K562 (cell line): Measurements from ENCODE around the gene HDAC1. TPM values are rescaled to one million over a fixed set of nuclear protein-coding genes. Genes with fewer than 3 reads are reported as not detected.

Experiments
- BHLHE40 ChIP-seq: IDR thresholded peaks from 2 replicates; pipeline ENCODE4 v1.6.1; 2011; ENCODE audit warnings: low read length, improper control_type of control experiment
- HDAC8 ChIP-seq: fragments of 450-650 bp; IDR thresholded peaks from 2 replicates; pipeline ENCODE4 v1.6.1; 2016; ENCODE audit warnings: mild to moderate bottlenecking, missing genetic modification characterization, moderate library complexity, missing compliant biosample characterization
- HNRNPL ChIP-seq: fragments of 200-400 bp; formaldehyde crosslinking; IDR thresholded peaks from 2 replicates; pipeline ENCODE4 v1.6.1; 2017; ENCODE audit warnings: low read depth, mild to moderate bottlenecking, low read length
- KLF10 ChIP-seq: fragments of 250-450 bp; sonication (Bioruptor Pico); IDR thresholded peaks from 2 replicates; pipeline ENCODE4 v1.6.1; 2021; ENCODE audit warnings: matching md5 sums
- RBM17 ChIP-seq: fragments of 200-400 bp; formaldehyde crosslinking; IDR thresholded peaks from 2 replicates; pipeline ENCODE4 v1.6.1; 2017; ENCODE audit warnings: low read depth, mild to moderate bottlenecking, low read length, borderline replicate concordance
- SMAD4 ChIP-seq: fragments of 250-450 bp; sonication (Bioruptor Pico); conservative IDR thresholded peaks from 2 replicates; pipeline ENCODE4 v1.8.0; 2021; ENCODE audit warnings: inconsistent platforms, mild to moderate bottlenecking, moderate library complexity
- SRSF9 ChIP-seq: fragments of 200-400 bp; formaldehyde crosslinking; IDR thresholded peaks from 2 replicates; pipeline ENCODE4 v1.6.1; 2017; ENCODE audit warnings: low read depth, low read length, borderline replicate concordance
- TCFL5 ChIP-seq: fragments of 250-450 bp; sonication (Bioruptor Pico); conservative IDR thresholded peaks from 2 replicates; pipeline ENCODE4 v1.6.1; 2021; ENCODE audit warnings: mild to moderate bottlenecking, moderate library complexity, matching md5 sums
- TEAD1 ChIP-seq, 2 experiments: fragments of 450-650 bp in 1 of 2; sonication (generic) in 1 of 2; formaldehyde crosslinking; IDR thresholded peaks; 2 replicates each; pipeline versions ENCODE4 v1.4.0 to v1.8.0; 2020 to 2022; ENCODE audit warnings: mild to moderate bottlenecking in 2 of 2, missing genetic modification reagents in 1 of 2
- ZBTB7A ChIP-seq: IDR thresholded peaks from 2 replicates; pipeline ENCODE4 v1.6.1; 2011; ENCODE audit warnings: low read depth, mild to moderate bottlenecking, low read length, moderate library complexity, borderline replicate concordance; ENCODE audit not compliant: control insufficient read depth
- ZNF75A ChIP-seq: fragments of 450-650 bp; formaldehyde crosslinking; IDR thresholded peaks from 2 replicates; pipeline ENCODE4 v1.4.0; 2020; ENCODE audit warnings: mild to moderate bottlenecking
- polyA plus RNA-seq, 8 experiments: library from polyadenylated mRNA; depleted of rRNA in 4 of 8; stranded (reverse) in 5 of 8; unstranded in 3 of 8; fragments of >200 nt; fragmentation: Nextera tagmentation in 2 of 8; fragmentation: Illumina TruSeq in 1 of 8; extraction: Ambion mirVana in 2 of 8; extraction: Trizol in 1 of 8; gene quantifications; 2 replicates each; pipeline versions ENCODE4 v1.2.1 to v1.2.3, GENCODE V29; 2011 to 2014; ENCODE audit warnings: inconsistent platforms in 1 of 8, missing spikeins in 1 of 8
- total RNA-seq, 7 experiments: library from RNA; depleted of rRNA in 6 of 7; stranded (reverse); fragments of >200 nt in 6 of 7; fragmentation: Illumina TruSeq in 2 of 7; extraction: Trizol in 2 of 7; gene quantifications; 2 replicates each; pipeline versions ENCODE4 v1.2.1 to v1.2.3, GENCODE V29; 2011 to 2021; ENCODE audit warnings: low replicate concordance in 1 of 7
- TF ChIP-seq, protein P1 (sequence below): fragments of 450-650 bp; IDR thresholded peaks from 2 replicates; pipeline ENCODE4 v1.6.1; 2018; ENCODE audit not compliant: partially characterized antibody
- TF ChIP-seq, protein P2 (sequence below), 2 experiments: fragments of 450-650 bp in 1 of 2; sonication (generic) in 1 of 2; formaldehyde crosslinking in 1 of 2; IDR thresholded peaks in 1 of 2; conservative IDR thresholded peaks in 1 of 2; 2 replicates each; pipeline versions ENCODE4 v1.6.1 to v1.8.1; 2016 to 2023; ENCODE audit warnings: mild to moderate bottlenecking in 2 of 2, moderate library complexity in 2 of 2, inconsistent platforms in 1 of 2, missing genetic modification reagents in 1 of 2
- TF ChIP-seq, protein P3 (sequence below): fragments of 250-450 bp; sonication (Bioruptor Pico); IDR thresholded peaks from 2 replicates; pipeline ENCODE4 v1.8.0; 2022; ENCODE audit warnings: moderate library complexity, mild to moderate bottlenecking, inconsistent platforms
- TF ChIP-seq, protein P4 (sequence below): fragments of 450-650 bp; IDR thresholded peaks from 2 replicates; pipeline ENCODE4 v1.7.1; 2018; ENCODE audit warnings: mild to moderate bottlenecking, low read depth; ENCODE audit not compliant: partially characterized antibody
- TF ChIP-seq, protein P5 (sequence below): fragments of 450-650 bp; IDR thresholded peaks from 2 replicates; pipeline ENCODE4 v1.6.1; 2017; ENCODE audit warnings: antibody characterized with exemption

HDAC1 gene
- total and polyA plus RNA-seq, 9 of the 15 experiments (the other 6 are each of a cell fraction or from before 2014, with no cell fraction given): 169 to 384 (median 193) TPM

DNA sequence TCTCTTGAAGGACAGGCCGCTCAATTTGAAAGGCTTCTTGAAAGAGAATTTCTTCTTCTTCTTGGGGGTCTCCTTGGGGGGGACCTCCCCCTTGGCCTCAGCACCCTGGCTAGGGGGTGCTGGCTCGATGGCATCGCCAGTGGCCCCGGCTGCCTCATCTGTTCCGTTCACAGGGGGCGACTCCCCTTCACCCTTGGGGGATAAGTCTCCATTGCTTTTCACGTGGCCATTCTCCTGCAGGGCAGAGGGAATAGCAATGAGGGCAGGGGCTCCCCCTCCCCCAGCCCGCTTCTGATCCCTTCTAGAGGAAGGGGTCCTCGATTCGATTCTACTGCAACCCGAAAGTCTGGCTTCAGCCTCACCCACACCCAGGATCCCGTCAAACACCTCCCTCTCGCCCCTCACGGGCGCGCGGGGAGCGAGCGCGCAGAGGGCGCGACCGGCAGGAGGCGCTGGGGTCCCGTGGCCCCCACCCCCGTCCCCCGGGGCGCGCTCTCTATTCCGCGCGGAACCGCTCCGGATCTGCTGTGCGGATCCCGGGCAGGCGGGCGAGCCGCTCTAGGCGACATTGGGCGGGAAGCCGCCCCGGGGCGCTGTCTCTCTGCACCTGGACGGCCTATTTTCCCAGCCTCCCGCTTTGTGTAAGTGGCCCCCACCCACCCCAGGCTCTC lies 43.1 kb downstream of the HDAC1 start (continued):
- TF ChIP-seq, protein P1, sequence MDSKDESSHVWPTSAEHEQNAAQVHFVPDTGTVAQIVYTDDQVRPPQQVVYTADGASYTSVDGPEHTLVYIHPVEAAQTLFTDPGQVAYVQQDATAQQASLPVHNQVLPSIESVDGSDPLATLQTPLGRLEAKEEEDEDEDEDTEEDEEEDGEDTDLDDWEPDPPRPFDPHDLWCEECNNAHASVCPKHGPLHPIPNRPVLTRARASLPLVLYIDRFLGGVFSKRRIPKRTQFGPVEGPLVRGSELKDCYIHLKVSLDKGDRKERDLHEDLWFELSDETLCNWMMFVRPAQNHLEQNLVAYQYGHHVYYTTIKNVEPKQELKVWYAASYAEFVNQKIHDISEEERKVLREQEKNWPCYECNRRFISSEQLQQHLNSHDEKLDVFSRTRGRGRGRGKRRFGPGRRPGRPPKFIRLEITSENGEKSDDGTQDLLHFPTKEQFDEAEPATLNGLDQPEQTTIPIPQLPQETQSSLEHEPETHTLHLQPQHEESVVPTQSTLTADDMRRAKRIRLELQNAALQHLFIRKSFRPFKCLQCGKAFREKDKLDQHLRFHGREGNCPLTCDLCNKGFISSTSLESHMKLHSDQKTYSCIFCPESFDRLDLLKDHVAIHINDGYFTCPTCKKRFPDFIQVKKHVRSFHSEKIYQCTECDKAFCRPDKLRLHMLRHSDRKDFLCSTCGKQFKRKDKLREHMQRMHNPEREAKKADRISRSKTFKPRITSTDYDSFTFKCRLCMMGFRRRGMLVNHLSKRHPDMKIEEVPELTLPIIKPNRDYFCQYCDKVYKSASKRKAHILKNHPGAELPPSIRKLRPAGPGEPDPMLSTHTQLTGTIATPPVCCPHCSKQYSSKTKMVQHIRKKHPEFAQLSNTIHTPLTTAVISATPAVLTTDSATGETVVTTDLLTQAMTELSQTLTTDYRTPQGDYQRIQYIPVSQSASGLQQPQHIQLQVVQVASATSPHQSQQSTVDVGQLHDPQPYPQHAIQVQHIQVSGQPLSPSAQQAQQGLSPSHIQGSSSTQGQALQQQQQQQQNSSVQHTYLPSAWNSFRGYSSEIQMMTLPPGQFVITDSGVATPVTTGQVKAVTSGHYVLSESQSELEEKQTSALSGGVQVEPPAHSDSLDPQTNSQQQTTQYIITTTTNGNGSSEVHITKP: peak; percentile 24
- TF ChIP-seq ZBTB7A (peak; percentile 95), HDAC8 (tag) (no peak), ZNF75A (CRISPR knock-in tag) (no peak), TCFL5 (CRISPR knock-in tag) (no peak), HNRNPL (0 out of 2 replicates have a peak, but pooled peaks have one; percentile 19), SMAD4 (CRISPR knock-in tag) (peak; percentile 70; the same call in 1 of the 2 replicates), KLF10 (CRISPR knock-in tag) (no peak), RBM17 (no peak), BHLHE40 (peak; percentile 18; the same call in 1 of the 2 replicates), SRSF9 (no peak), TEAD1 (CRISPR knock-in tag; IDR thresholded peaks at IDR 0.05) (peak in 1 of 2 experiments; percentile 63; a peak in 1 of 4 replicates)
- TF ChIP-seq, protein P2, sequence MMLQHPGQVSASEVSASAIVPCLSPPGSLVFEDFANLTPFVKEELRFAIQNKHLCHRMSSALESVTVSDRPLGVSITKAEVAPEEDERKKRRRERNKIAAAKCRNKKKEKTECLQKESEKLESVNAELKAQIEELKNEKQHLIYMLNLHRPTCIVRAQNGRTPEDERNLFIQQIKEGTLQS (IDR thresholded peaks at IDR 0.05): no peak
- TF ChIP-seq, protein P2 (CRISPR knock-in tag; conservative IDR thresholded peaks at IDR 0.05): no peak
- TF ChIP-seq, protein P3, sequence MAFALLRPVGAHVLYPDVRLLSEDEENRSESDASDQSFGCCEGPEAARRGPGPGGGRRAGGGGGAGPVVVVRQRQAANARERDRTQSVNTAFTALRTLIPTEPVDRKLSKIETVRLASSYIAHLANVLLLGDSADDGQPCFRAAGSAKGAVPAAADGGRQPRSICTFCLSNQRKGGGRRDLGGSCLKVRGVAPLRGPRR: no peak
- TF ChIP-seq, protein P4, sequence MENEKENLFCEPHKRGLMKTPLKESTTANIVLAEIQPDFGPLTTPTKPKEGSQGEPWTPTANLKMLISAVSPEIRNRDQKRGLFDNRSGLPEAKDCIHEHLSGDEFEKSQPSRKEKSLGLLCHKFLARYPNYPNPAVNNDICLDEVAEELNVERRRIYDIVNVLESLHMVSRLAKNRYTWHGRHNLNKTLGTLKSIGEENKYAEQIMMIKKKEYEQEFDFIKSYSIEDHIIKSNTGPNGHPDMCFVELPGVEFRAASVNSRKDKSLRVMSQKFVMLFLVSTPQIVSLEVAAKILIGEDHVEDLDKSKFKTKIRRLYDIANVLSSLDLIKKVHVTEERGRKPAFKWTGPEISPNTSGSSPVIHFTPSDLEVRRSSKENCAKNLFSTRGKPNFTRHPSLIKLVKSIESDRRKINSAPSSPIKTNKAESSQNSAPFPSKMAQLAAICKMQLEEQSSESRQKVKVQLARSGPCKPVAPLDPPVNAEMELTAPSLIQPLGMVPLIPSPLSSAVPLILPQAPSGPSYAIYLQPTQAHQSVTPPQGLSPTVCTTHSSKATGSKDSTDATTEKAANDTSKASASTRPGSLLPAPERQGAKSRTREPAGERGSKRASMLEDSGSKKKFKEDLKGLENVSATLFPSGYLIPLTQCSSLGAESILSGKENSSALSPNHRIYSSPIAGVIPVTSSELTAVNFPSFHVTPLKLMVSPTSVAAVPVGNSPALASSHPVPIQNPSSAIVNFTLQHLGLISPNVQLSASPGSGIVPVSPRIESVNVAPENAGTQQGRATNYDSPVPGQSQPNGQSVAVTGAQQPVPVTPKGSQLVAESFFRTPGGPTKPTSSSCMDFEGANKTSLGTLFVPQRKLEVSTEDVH: peak; percentile 44
- TF ChIP-seq, protein P5, sequence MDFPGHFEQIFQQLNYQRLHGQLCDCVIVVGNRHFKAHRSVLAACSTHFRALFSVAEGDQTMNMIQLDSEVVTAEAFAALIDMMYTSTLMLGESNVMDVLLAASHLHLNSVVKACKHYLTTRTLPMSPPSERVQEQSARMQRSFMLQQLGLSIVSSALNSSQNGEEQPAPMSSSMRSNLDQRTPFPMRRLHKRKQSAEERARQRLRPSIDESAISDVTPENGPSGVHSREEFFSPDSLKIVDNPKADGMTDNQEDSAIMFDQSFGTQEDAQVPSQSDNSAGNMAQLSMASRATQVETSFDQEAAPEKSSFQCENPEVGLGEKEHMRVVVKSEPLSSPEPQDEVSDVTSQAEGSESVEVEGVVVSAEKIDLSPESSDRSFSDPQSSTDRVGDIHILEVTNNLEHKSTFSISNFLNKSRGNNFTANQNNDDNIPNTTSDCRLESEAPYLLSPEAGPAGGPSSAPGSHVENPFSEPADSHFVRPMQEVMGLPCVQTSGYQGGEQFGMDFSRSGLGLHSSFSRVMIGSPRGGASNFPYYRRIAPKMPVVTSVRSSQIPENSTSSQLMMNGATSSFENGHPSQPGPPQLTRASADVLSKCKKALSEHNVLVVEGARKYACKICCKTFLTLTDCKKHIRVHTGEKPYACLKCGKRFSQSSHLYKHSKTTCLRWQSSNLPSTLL: no peak
